Pancreas (tissue), 10 donors: ENCODE measurements around the gene LEMD2. TPM values are rescaled to one million over a fixed set of nuclear protein-coding genes. Genes with fewer than 3 reads are reported as not detected.

Experiments
- ATAC-seq, 4 donors: fragments of 200-7000 bp; cut with Tn5 transposase; one replicate each; pipeline versions ENCODE4 v1.8.0 to v1.9.1; 2020; ENCODE audit warnings: mild to moderate bottlenecking in 4 of 4, moderate library complexity in 4 of 4
- DNase-seq, 6 donors: peaks; one replicate each; pipeline ENCODE4 v3.0.0-alpha.2; 2020
- FAIRE-seq: peaks from 2 replicates; lab custom pipeline; 2012; peaks lifted over from hg19 to GRCh38; lab: Jason Lieb, UNC
- H3K27ac ChIP-seq, 4 donors: fragments of 200-600 bp; sonication (generic); 1 replicate in 3 of 4; 2 replicates in 1 of 4; pipeline versions ENCODE4 v1.5.0 to v1.8.0; 2020
- H3K27me3 ChIP-seq, 4 donors: fragments of 200-600 bp; one replicate each; pipeline ENCODE4 v1.8.0; 2021
- H3K36me3 ChIP-seq, 3 donors: fragments of 200-600 bp; sonication (generic) in 1 of 3; one replicate each; pipeline versions ENCODE4 v1.5.0 to v1.8.0; 2020 to 2021
- H3K4me1 ChIP-seq, 3 donors: fragments of 200-600 bp; one replicate each; pipeline ENCODE4 v1.8.0; 2021
- H3K4me3 ChIP-seq, 4 donors: fragments of 200-600 bp; sonication (generic) in 2 of 4; one replicate each; pipeline versions ENCODE4 v1.5.0 to v1.8.0; 2020 to 2021
- H3K9me3 ChIP-seq, 4 donors: fragments of 200-600 bp; one replicate each; pipeline ENCODE4 v1.8.0; 2021
- WGBS, 2 donors: extraction: QIAGEN DNeasy Blood & Tissue Kit; methylation state at CpG; one replicate each; pipeline ENCODE4 v1.1.7; 2013; 5-methylcytosine and 5-hydroxymethylcytosine counted together
- intact Hi-C, 3 donors: fragments of 100-400 bp; cut with DNase I; formaldehyde crosslinking; loops; one replicate each; pipeline versions ENCODE4 v1.11.1 to v1.14.2; 2022
- polyA plus RNA-seq, 2 donors: library from polyadenylated mRNA; stranded (reverse); fragments of 200-250 nt; gene quantifications; one replicate each; pipeline ENCODE4 v1.2.3, GENCODE V29; 2013
- total RNA-seq, 6 donors: library from RNA; stranded (reverse); fragmentation: NEBNext Ultra II Directional in 4 of 6; extraction: Animal tissue kit (Norgen Biotek cat#: 25700) in 4 of 6; gene quantifications; one replicate each; pipeline versions ENCODE4 v1.2.1 to v1.2.4, GENCODE V29; 2021 to 2023
- TF ChIP-seq, protein P1 (sequence below), 4 donors: fragments of 200-600 bp; sonication (generic) in 3 of 4; IDR thresholded peaks; one replicate each; pipeline versions ENCODE4 v1.5.0 to v1.8.0; 2021; ENCODE audit warnings: antibody characterized with exemption in 4 of 4
- donor health status: healthy with polysubstance abuse.
- donor health status: DM: no; HTN: no; CAD: no; lungs with moderate emphysema.
- donor health status: DM: no; HTN: no; CAD: no.
- donor health status: control.
- donor health status: control.
- donor health status: Bipolar disorder and iron deficiency.
- donor health status: DM: yes; HTN: yes; CAD: no.
- donor health status: DM: no; HTN: no; CAD: no.
- donor health status: DM: no; HTN: no; CAD: no.
- donor health status: DM: yes; HTN: yes; CAD: no.

LEMD2 gene
- total and polyA plus RNA-seq, 8 donors: 23.4 to 59.4 (median 30.0) TPM

- Histone ChIP-seq H3K9me3 (no peaks in the 10 kb centered on the region), H3K27me3 (no peaks in the 10 kb centered on the region), H3K36me3 (no peaks in the 10 kb centered on the region), H3K4me1 (no peaks in the 10 kb centered on the region), H3K4me3 (no peak overlapping the region), H3K27ac (no peak overlapping the region)
- TF ChIP-seq, protein P1, sequence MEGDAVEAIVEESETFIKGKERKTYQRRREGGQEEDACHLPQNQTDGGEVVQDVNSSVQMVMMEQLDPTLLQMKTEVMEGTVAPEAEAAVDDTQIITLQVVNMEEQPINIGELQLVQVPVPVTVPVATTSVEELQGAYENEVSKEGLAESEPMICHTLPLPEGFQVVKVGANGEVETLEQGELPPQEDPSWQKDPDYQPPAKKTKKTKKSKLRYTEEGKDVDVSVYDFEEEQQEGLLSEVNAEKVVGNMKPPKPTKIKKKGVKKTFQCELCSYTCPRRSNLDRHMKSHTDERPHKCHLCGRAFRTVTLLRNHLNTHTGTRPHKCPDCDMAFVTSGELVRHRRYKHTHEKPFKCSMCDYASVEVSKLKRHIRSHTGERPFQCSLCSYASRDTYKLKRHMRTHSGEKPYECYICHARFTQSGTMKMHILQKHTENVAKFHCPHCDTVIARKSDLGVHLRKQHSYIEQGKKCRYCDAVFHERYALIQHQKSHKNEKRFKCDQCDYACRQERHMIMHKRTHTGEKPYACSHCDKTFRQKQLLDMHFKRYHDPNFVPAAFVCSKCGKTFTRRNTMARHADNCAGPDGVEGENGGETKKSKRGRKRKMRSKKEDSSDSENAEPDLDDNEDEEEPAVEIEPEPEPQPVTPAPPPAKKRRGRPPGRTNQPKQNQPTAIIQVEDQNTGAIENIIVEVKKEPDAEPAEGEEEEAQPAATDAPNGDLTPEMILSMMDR (IDR thresholded peaks at IDR 0.05): no peak
- no peak for DNase-seq
- intact Hi-C loops: no loop called here
- ATAC-seq: peak in 1 of 4 donors; percentile 41
- 36 to 41% methylated on average over 10 of the region's 10 CpGs for WGBS, 2 donors
- FAIRE-seq: no peak
These were observed 33.9 kb upstream of the LEMD2 start for GRCh38 chr6:33822575-33823395.

DNA sequence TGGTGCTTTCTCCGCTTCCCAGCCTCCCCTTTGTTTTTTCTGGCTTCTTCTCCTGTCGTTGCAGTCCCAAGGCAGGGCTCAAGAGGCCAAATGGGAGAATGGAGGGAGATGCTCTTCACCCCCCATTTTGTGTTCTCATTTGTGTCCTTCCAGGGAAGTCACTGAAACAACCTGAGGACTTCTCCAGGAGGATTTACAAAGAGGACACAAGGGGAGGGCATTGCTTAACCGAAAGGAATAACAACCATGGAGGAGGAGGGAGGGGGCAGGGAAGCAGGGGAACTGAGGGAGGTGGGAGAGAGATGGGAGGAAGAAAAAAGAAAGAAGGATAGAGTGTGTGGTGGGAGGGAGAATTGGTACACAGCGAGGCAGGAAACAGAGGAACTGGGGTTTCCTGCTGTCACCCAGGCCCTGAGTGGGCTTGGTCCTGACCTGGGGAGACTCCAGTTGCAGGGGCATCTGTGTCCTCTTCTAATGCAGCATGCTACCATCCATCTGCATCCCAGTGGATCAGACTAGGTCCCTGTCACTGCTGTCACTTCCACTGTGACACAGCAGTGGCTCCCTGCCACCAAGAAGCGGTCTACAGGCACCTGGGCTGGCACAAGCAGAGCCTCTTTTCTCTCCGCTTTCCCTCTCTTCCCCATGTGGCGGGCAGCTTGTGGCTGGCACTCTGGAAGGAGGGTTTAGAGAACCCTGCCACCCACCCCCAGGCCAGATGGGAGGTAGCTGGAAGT lies 32.0 kb upstream of the LEMD2 start:
- no peaks in the 10 kb centered on the region for H3K27me3 ChIP-seq
- no peak for FAIRE-seq
- WGBS, 2 donors: 69% methylated on average over 7 of the region's 7 CpGs
- H3K27ac ChIP-seq: no peak overlapping the region
- no peak for ATAC-seq
- TF ChIP-seq, protein P1 (IDR thresholded peaks at IDR 0.05): no peak
- no peaks in the 10 kb centered on the region for H3K36me3 ChIP-seq
- no peak for DNase-seq
- H3K4me1 ChIP-seq: no peaks in the 10 kb centered on the region
- no peak overlapping the region for H3K4me3 ChIP-seq
- H3K9me3 ChIP-seq: no peaks in the 10 kb centered on the region
- intact Hi-C loops: no loop called here

DNA sequence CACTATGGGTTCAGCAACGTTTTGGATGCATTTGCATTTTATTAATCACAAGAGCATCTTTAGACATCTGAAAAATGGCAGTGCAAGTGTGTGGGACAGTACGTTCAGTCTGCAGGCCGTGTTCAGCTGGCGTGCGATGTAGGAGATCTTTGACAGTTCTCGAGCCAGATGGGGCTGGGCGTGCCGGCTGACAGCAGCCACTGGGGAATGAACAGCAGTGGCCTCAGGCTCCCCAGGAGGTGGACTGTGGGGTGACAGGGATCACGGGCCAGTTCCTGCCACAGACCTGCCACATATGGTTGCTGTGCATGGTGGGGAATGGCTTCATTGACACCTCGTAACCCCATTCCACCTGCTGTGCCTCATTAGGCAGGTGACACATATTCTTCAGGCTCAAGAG lies 31.3 kb upstream of the LEMD2 start:
- Histone ChIP-seq H3K27me3 (no peaks in the 10 kb centered on the region), H3K27ac (no peak overlapping the region), H3K4me3 (no peak overlapping the region), H3K36me3 (no peaks in the 10 kb centered on the region), H3K4me1 (no peaks in the 10 kb centered on the region), H3K9me3 (no peaks in the 10 kb centered on the region)
- TF ChIP-seq, protein P1 (IDR thresholded peaks at IDR 0.05): no peak
- no peak for DNase-seq
- intact Hi-C loops: no loop called here
- no peak for ATAC-seq
- no peak for FAIRE-seq
- 56 to 57% methylated on average over 10 of the region's 10 CpGs for WGBS, 2 donors

DNA sequence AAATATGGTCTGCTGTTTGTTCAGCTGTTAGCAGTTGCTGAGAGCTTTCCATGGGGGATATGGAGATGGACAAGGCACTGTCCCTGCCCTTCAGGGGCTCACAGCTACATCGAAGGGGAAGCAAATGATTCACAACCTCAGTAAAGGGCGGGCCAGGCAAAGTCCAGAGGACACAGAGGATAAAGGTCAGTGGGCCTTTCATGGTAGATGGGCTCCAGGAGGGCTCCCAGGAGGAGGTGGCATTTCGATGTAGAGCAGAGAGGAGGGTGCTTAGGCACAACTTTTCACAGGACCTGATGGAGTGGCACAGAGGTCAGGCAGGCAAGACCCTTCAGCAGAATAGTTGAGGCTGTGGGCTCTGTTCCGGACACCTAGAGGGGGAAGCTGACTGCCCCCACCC lies 30.1 kb upstream of the LEMD2 start:
- no peak overlapping the region for H3K4me3 ChIP-seq
- H3K36me3 ChIP-seq: no peaks in the 10 kb centered on the region
- DNase-seq (no peak), ATAC-seq (no peak), FAIRE-seq (no peak)
- no peak overlapping the region for H3K27ac ChIP-seq
- intact Hi-C loops: no loop called here
- H3K9me3 ChIP-seq: no peaks in the 10 kb centered on the region
- TF ChIP-seq, protein P1 (IDR thresholded peaks at IDR 0.05): no peak
- H3K27me3 ChIP-seq: no peaks in the 10 kb centered on the region
- H3K4me1 ChIP-seq: no peaks in the 10 kb centered on the region
- 56 to 68% methylated on average over 4 of the region's 4 CpGs for WGBS, 2 donors
